GM18870 (cell line): Measurements from ENCODE around the gene SLC36A4.
"Not testable (repeated sequence)": the region's sequence is repeated elsewhere in the genome, so short reads cannot be mapped to it uniquely, and the experiment has no call there.

Experiments
- ATAC-seq: cut with Tn5 transposase; IDR thresholded peaks from one replicate; pipeline ENCODE4 v1.9.1; 2021; ENCODE audit warnings: moderate library complexity; ENCODE audit not compliant: unreplicated experiment

The SLC36A4 gene

GRCh38 chr11:93194673-93195291 is 3.0 kb downstream of the SLC36A4 start:
- ATAC-seq, result no peak

- ATAC-seq, result no peak
Measured at GRCh38 chr11:93193731-93194130, 4.1 kb downstream of the SLC36A4 start.

GRCh38 chr11:93192163-93192562 is 5.6 kb downstream of the SLC36A4 start:
- no peak for ATAC-seq

- ATAC-seq, result no peak
Measured at GRCh38 chr11:93189462-93189861, 8.3 kb downstream of the SLC36A4 start.

- no peak for ATAC-seq
Measured at GRCh38 chr11:93188726-93189125, 9.1 kb downstream of the SLC36A4 start.

- ATAC-seq, result no peak
Measured at GRCh38 chr11:93187290-93187689, 10.5 kb downstream of the SLC36A4 start.

- not testable (repeated sequence) for ATAC-seq
Measured at GRCh38 chr11:93177891-93178290, 19.9 kb downstream of the SLC36A4 start.

- no peak for ATAC-seq
Measured at GRCh38 chr11:93169950-93170561, 27.7 kb downstream of the SLC36A4 start.

GRCh38 chr11:93169143-93169542 is 28.6 kb downstream of the SLC36A4 start:
- no peak for ATAC-seq

- ATAC-seq, result no peak
Measured at GRCh38 chr11:93166862-93167261, 30.9 kb downstream of the SLC36A4 start.

- ATAC-seq, result no peak
Measured at GRCh38 chr11:93166194-93166593, 31.6 kb downstream of the SLC36A4 start.

- ATAC-seq, result no peak
Measured at GRCh38 chr11:93160808-93161207, 37.0 kb downstream of the SLC36A4 start.

GRCh38 chr11:93160156-93160555 is 37.6 kb downstream of the SLC36A4 start:
- no peak for ATAC-seq

GRCh38 chr11:93159721-93160120 is 38.1 kb downstream of the SLC36A4 start:
- no peak for ATAC-seq

GRCh38 chr11:93155738-93156137 is 42.1 kb downstream of the SLC36A4 start:
- no peak for ATAC-seq

- no peak for ATAC-seq
Measured at GRCh38 chr11:93145390-93145915, 52.3 kb downstream of the SLC36A4 start.

GRCh38 chr11:93143800-93144199 is 54.0 kb downstream of the SLC36A4 start:
- no peak for ATAC-seq

- no peak for ATAC-seq
Measured at GRCh38 chr11:93143186-93143585, 54.6 kb downstream of the SLC36A4 start.

- no peak for ATAC-seq
Measured at GRCh38 chr11:93133488-93134109, 64.2 kb downstream of the SLC36A4 start.

- no peak for ATAC-seq
Measured at GRCh38 chr11:93132836-93133235, 65.0 kb downstream of the SLC36A4 start.

GRCh38 chr11:93131709-93132108 is 66.1 kb downstream of the SLC36A4 start:
- no peak for ATAC-seq

GRCh38 chr11:93128574-93128973 is 69.2 kb downstream of the SLC36A4 start:
- no peak for ATAC-seq
